HG03196 (cell line): Measurements from ENCODE around the gene MBD3L3.
"Not testable (repeated sequence)": the region's sequence is repeated elsewhere in the genome, so short reads cannot be mapped to it uniquely, and the experiment has no call there.

Experiments used
- ATAC-seq: cut with Tn5 transposase; IDR thresholded peaks from one replicate; pipeline ENCODE4 v1.9.1; 2021; ENCODE audit not compliant: unreplicated experiment

The MBD3L3 gene

DNA sequence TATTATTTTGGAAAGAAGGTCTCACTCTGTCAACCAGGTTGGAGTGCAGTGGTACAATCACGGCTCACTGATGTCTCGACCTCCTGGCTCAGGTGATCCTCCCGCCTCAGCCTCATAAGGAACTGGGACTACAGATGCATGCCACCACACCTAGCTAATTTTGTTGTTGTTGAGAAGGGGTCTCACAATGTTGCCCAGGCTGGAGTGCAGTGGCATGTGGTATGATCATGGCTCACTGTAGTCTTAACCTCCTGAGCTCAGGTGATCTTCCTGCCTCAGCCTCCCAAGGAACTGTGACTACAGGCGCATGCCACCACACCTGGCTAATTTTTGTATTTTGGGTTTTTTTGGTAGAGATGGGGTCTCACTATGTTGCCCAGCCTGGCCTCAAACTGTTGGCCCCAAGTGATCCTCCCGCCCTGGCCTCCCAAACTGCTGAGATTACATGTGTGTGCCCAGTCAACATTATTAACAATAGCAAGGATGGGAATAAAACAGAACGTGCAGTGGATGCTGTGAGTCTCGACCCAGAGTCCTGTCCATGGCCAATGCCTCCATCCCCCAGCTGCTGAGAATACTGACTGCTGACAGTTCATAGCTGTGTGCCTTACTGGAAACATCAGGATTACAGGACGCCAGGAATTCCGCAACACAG is 5.4 kb upstream of the MBD3L3 start:
- ATAC-seq, result no peak

DNA sequence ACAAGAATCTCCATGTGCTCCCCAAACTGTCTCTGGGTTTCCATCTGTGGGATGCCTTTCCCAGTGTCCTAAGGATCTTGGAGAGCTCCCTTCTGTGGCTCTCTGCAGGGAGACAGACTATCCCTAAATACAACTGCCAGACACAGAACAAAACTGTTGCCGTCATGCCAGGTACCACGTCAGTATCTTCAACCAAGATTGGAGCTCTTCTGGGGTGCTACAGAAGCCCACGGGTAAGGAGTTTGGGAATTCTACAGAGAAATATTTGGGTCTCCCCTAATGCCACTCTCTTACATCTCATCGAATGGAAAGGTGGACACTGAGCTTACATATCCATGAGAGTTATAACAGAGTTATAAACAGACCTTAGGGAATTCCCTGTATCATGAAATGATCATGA is 4.9 kb upstream of the MBD3L3 start:
- no peak for ATAC-seq

DNA sequence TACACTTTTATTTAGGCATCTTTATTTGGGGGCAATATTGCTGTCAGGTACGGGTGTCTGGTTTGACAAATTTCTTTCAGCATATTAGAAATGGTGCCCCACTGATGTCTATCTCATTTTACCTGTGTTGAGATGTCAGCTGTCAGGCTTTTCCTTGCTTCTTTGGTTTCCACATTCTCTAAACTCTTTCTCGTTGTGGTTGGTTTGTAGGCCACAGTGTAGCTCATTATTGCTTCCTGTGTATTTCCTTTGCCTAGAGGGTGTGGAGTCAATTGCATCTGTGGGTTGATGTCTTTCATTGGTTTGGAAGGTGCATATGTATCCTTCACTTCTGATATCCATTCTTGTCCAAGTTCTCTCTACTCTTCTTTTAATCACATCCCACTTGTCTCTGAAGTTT is 1.5 kb upstream of the MBD3L3 start:
- not testable (repeated sequence) for ATAC-seq

DNA sequence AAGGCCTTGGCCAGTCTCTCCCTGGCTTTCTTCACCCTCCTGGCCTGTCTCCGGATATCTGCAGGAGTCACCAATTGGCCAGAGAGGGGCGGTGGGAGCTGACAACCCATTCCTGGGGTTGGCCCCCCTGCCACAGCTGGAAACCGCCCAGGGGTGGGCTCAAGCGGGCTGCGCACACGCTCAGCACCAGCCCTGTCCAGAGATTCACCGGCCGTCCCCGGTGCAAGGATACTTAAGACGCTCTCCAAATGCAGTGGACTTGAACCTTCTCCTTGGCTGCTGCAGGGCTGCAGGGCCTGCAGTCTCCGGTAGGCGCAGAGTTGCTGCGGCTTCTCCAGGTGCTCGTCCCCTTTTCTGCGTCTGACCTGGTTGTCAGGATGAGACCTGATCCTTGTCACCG is 2.1 kb downstream of the MBD3L3 start:
- not testable (repeated sequence) for ATAC-seq

DNA sequence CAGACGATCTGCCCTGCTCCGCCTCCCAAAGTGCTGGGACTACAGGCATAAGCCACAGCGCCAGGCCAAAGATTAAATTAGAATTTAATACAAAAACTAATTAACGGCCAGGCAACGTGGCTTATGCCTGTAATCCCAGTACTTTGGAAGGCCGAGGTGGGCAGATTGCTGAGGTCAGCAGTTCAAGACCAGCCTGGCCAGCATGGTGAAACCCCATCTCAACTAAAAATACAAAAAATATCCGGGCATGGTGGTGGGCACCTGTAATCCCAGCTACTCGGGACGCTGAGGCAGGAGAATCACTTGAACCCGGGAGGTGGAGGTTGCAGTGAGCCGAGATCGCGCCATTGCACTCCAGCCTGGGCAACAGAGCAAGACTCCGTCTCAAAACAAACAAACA is 2.8 kb downstream of the MBD3L3 start:
- ATAC-seq, result not testable (repeated sequence)

DNA sequence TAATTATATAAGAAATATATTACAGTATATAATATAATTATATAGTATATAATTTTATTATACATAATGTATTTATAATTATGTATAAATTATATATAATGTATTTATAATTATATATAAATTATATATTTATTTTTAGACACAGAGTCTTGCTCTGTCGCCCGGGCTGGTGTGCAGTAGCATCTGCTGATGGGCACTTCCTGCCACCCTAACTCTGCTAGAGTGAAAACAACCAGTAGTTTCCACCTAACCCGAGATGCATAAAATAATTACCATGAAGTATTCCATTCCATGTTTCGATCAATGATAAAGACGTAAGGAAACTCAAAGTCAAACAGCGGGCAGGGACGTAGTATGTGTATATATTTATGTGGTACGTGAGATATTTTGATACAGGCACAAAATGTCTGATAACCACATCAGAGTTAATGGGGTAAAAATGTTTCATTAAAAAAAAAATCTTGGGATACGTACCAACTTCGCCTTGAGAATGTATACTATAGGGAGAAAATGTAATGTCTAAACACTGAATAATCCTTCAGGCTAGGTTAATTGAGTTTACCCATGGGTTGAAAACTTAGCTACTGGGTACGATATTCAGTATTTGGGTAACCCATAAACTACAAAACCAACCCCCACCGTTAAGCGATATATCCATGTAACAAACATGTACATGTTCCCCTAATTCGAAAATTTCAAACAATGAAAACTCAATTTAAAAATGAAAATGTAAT is 3.7 kb downstream of the MBD3L3 start:
- not testable (repeated sequence) for ATAC-seq

DNA sequence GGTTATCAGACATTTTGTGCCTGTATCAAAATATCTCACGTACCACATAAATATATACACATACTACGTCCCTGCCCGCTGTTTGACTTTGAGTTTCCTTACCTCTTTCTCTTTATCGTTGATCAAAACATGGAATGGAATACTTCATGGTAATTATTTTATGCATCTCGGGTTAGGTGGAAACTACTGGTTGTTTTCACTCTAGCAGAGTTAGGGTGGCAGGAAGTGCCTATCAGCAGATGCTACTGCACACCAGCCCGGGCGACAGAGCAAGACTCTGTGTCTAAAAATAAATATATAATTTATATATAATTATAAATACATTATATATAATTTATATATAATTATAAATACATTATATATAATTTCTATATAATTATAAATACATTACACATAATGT is 5.6 kb downstream of the MBD3L3 start:
- ATAC-seq, result not testable (repeated sequence)

DNA sequence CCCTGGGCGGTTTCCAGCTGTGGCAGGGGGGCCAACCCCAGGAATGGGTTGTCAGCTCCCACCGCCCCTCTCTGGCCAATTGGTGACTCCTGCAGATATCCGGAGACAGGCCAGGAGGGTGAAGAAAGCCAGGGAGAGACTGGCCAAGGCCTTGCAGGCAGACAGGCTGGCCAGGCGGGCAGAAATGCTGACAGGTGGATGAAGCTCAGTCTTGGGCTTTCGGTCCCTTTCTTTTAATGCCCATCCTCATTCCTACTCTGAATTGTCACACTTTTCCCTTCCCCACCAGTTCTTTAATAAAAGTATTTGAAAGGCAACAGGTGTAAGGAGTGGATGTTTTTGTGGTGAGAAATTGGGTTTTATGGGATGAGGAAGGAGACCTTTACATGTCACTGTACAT is 7.1 kb downstream of the MBD3L3 start:
- ATAC-seq, result not testable (repeated sequence)

DNA sequence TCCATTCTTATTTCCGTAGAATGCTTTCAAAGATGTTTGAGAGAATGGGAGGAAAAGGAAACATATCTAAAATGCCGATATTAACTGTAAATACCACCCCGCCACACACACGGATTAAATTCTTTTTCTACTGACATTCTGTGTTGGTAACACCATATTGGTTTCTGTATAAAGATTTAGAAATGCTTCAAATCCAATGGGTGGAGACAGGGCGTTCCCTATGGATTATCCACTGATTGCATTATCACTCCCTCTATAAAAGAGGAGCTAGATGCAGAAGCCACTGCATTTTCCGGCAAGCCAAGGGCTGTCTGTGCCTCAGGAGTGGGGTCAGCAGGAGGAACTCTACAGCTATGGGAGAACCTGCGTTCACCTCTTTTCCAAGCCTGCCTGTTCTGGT is 9.5 kb downstream of the MBD3L3 start, which contains the start of gene MBD3L2:
Gene MBD3L2 (plus strand): TSS at position 301 of the 400 bp plus-strand sequence. CDS start 53 bp downstream, at position 354.
- ATAC-seq, result not testable (repeated sequence)

DNA sequence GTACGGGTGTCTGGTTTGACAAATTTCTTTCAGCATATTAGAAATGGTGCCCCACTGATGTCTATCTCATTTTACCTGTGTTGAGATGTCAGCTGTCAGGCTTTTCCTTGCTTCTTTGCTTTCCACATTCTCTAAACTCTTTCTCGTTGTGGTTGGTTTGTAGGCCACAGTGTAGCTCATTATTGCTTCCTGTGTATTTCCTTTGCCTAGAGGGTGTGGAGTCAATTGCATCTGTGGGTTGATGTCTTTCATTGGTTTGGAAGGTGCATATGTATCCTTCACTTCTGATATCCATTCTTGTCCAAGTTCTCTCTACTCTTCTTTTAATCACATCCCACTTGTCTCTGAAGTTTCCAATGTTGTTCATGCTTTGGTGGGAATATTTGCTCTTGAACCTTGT is 16.9 kb downstream of the MBD3L3 start:
- not testable (repeated sequence) for ATAC-seq

DNA sequence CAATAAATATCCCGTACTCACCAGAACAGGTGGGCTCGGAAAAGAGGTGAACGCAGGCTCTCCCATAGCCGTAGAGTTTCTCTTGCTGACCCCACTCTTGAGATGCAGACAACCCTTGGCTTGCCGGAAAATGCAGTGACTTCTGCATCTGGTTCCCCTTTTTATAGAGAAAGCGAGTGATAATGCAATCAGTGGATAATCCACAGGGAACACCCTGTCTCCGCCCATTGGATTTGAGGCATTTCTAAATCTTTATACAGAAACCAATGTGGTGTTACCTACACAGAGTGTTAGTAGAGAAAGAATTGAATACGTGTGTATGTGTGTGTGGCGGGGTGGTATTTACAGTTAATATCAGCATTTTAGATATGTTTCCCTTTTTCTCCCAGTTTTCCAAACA is 18.4 kb downstream of the MBD3L3 start, which contains the start of gene MBD3L4:
Gene MBD3L4 (minus strand): TSS at position 101 of the 400 bp plus-strand sequence. CDS start 35 bp downstream, at position 66.
- ATAC-seq, result not testable (repeated sequence)

DNA sequence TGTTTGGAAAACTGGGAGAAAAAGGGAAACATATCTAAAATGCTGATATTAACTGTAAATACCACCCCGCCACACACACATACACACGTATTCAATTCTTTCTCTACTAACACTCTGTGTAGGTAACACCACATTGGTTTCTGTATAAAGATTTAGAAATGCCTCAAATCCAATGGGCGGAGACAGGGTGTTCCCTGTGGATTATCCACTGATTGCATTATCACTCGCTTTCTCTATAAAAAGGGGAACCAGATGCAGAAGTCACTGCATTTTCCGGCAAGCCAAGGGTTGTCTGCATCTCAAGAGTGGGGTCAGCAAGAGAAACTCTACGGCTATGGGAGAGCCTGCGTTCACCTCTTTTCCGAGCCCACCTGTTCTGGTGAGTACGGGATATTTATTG is 28.2 kb downstream of the MBD3L3 start, which contains the start of gene MBD3L5:
Gene MBD3L5 (plus strand): TSS at position 301 of the 400 bp plus-strand sequence. CDS start 34 bp downstream, at position 335.
- ATAC-seq, result not testable (repeated sequence)

DNA sequence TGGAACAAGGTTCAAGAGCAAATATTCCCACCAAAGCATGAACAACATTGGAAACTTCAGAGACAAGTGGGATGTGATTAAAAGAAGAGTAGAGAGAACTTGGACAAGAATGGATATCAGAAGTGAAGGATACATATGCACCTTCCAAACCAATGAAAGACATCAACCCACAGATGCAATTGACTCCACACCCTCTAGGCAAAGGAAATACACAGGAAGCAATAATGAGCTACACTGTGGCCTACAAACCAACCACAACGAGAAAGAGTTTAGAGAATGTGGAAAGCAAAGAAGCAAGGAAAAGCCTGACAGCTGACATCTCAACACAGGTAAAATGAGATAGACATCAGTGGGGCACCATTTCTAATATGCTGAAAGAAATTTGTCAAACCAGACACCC is 29.7 kb downstream of the MBD3L3 start:
- ATAC-seq, result not testable (repeated sequence)

DNA sequence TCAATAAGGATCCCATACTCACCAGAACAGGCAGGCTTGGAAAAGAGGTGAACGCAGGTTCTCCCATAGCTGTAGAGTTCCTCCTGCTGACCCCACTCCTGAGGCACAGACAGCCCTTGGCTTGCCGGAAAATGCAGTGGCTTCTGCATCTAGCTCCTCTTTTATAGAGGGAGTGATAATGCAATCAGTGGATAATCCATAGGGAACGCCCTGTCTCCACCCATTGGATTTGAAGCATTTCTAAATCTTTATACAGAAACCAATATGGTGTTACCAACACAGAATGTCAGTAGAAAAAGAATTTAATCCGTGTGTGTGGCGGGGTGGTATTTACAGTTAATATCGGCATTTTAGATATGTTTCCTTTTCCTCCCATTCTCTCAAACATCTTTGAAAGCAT is 37.1 kb downstream of the MBD3L3 start, which contains the start of gene MBD3L2B:
Gene MBD3L2B (minus strand): TSS at position 101 of the 400 bp plus-strand sequence. CDS start 34 bp downstream, at position 67.
- not testable (repeated sequence) for ATAC-seq

DNA sequence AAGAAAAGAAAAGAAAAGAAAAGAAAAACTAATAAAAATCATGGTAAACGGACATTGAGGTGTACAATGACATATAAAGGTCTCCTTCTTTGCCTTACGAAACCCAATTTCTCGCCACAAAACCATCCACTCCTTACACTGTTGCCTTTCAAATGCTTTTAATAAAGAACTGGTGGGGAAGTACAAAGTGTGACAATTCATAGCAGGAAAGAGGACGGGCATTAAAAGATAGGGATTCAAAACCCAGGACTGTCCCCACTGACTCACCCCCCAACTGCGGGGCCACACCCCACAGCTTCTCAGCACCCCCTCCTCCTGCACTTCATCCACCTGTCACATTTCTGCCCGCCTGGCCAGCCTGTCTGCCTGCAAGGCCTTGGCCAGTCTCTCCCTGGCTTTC is 39.6 kb downstream of the MBD3L3 start:
- ATAC-seq, result no peak

DNA sequence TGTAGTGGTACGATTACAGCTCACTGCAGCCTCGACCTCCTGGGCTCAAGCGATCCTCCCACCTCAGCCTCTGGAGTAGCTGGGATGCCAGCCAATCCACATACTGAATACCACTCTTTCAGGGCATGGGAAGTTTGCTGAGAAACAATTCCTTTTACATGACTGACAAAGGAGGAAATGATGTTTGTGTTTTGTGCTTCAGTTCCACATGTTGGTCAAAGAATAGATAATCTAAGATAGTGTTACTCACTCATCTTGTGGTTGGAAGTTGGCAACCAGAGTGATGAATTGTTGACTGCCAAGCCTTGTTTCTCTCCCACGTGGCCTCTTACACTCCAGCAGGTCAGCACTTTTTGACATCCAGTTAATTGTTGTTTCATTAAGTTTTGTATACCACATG is 44.8 kb downstream of the MBD3L3 start:
- ATAC-seq, result no peak

DNA sequence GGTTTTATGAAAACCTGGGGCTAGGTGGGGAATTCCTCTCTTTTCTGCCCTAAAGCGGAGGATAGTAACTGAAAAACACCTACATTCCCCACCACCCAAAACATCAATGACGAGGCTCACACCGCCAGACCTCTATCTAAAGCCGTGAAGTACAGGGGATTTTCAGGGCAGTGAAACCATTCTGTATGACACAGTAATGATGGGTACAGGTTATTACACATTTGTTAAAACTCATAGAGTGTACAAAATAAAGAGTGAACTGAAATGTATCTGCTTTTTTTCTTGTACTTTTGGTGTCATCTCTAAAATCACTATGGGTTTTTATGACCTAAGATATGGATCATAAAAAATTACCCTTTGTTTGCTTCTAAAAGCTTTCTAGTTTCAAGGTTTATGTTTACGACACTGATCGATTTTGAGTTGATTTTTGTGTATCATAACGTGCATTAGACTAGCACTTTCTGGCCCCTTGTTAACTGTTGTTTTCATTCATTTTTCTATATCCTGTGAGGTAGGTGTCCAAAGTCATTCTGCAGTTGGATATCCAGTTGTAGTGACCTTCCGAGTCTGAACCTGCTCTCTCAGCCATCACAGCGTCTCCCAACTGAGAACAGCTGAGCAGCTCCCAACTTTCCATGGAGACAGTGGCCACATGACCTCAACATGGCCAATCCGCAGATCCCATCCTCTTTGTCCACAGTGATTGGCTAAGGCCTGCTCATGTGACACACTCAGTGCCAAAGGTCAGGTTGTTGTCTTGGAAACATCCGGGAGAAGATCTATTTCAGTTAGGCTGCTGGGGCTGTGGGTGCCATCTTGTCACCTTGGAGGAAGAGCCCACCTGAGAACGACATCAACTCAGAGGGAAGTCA is 47.5 kb downstream of the MBD3L3 start:
- no peak for ATAC-seq

DNA sequence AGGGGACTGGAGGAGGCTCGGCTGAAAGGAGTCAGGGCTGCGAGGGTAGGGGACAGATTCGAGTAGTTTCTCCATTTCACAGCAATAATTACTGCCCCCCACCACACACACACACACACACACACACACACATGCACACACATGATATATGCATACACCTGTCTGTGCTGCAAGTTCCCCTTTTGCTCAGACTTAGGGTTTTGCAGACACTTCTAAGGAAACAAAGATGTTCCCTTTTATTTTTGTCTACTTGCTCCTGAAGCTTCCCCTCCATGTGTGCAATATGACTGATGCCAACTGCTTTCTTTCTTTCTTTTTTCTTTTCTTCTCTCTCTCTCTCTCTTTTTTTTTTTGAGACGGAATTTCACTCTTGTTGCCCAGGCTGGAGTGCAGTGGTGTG is 50.6 kb downstream of the MBD3L3 start:
- no peak for ATAC-seq
